HCT116 (cell line): ENCODE data around the gene SERPINB12. TPM values are rescaled to one million over a fixed set of nuclear protein-coding genes. Genes with fewer than 3 reads are reported as not detected.

ENCODE experiments used
- ATAC-seq: fragments of 200-7000 bp; cut with Tn5 transposase; 2 replicates; pipeline ENCODE4 v1.9.1; 2020; ENCODE audit warnings: mild to moderate bottlenecking, moderate library complexity
- BruUV-seq: library from RNA; stranded (reverse); fragments of 400-500 nt; replicated peaks from 2 replicates; lab custom pipeline; 2021; lab: Mats Ljungman, UMichigan
- CTCF ChIA-PET: fragments of 300-600 bp; sonication (Branson Sonifier 250); formaldehyde crosslinking; loops from one replicate; lab custom pipeline; 2021; ENCODE audit warnings: antibody characterized with exemption; lab: Charles Lee
- POLR2A ChIA-PET: fragments of 300-600, 350-600 bp; sonication (Branson Sonifier 250); formaldehyde crosslinking; loops from one replicate; lab custom pipeline; 2021; ENCODE audit warnings: antibody characterized with exemption; lab: Charles Lee
- RAD21 ChIA-PET, 2 experiments: fragments of 300-600 bp; sonication (Branson Sonifier 250); formaldehyde crosslinking; loops; one replicate each; lab custom pipeline; 2023; ENCODE audit warnings: low total read pairs in 2 of 2; ENCODE audit not compliant: uncharacterized antibody in 2 of 2, unreplicated experiment in 2 of 2, low non-redundant PET in 1 of 2; lab: Charles Lee
- DNase-seq: peaks from one replicate; pipeline ENCODE4 v3.0.0-alpha.2; 2010; ENCODE audit warnings: low read depth, low spot score
- H2AFZ ChIP-seq: fragments of 200-600 bp; shearing (Covaris generic), sonication (generic); 2 replicates; pipeline ENCODE4 v1.6.1; 2017; ENCODE audit warnings: low read depth, mixed run types, mixed read lengths, antibody characterized with exemption, low read length; ENCODE audit not compliant: poor library complexity, severe bottlenecking
- H3K27ac ChIP-seq: 2 replicates; pipeline ENCODE4 v1.5.1; 2012; ENCODE audit warnings: low read depth, low read length
- H3K27me3 ChIP-seq: fragments of 200-600 bp; sonication (generic); 2 replicates; pipeline ENCODE4 v1.6.1; 2016; ENCODE audit warnings: mixed run types, low read length, mixed read lengths; ENCODE audit not compliant: insufficient read depth
- H3K36me3 ChIP-seq, 2 experiments: fragments of 200-500 bp in 1 of 2; fragments of 200-600 bp in 1 of 2; sonication (Bioruptor generic) in 1 of 2; sonication (generic) in 1 of 2; 2 replicates each; pipeline versions ENCODE4 v1.5.1 to v1.6.1; 2014 to 2016; ENCODE audit warnings: low read length in 2 of 2, inconsistent platforms in 1 of 2, mixed read lengths in 1 of 2, mixed run types in 1 of 2; ENCODE audit not compliant: insufficient read depth in 2 of 2, control insufficient read depth in 1 of 2
- H3K4me1 ChIP-seq, 2 experiments: fragments of 200-600 bp in 1 of 2; sonication (generic) in 1 of 2; 2 replicates each; pipeline versions ENCODE4 v1.5.1 to v1.6.1; 2012 to 2017; ENCODE audit warnings: low read length in 2 of 2, inconsistent platforms in 1 of 2, mild to moderate bottlenecking in 1 of 2, mixed read lengths in 1 of 2, mixed run types in 1 of 2, moderate library complexity in 1 of 2; ENCODE audit not compliant: insufficient read depth in 2 of 2, control insufficient read depth in 1 of 2
- H3K4me2 ChIP-seq: fragments of 200-600 bp; sonication (generic); 2 replicates; pipeline ENCODE4 v1.6.1; 2017; ENCODE audit warnings: mixed run types, low read length, mixed read lengths
- H3K4me3 ChIP-seq, 2 experiments: fragments of 200-600 bp in 1 of 2; sonication (generic) in 1 of 2; replicated peaks in 1 of 2; 2 replicates each; pipeline ENCODE4 v1.5.1; 2011 to 2016; ENCODE audit warnings: low read length in 2 of 2, control low read depth in 1 of 2, low read depth in 1 of 2, mild to moderate bottlenecking in 1 of 2, mixed read lengths in 1 of 2, mixed run types in 1 of 2
- H3K79me2 ChIP-seq: fragments of 200-600 bp; sonication (generic); 2 replicates; pipeline ENCODE4 v1.6.1; 2017; ENCODE audit warnings: mild to moderate bottlenecking, mixed run types, low read length, moderate library complexity, mixed read lengths; ENCODE audit not compliant: insufficient read depth
- H3K9ac ChIP-seq: fragments of 200-600 bp; sonication (generic); 2 replicates; pipeline ENCODE4 v1.6.1; 2016; ENCODE audit warnings: low read length, mixed read lengths
- H3K9me2 ChIP-seq: fragments of 200-600 bp; sonication (generic), shearing (Covaris generic); 2 replicates; pipeline ENCODE4 v1.6.1; 2017; ENCODE audit warnings: mixed run types, mild to moderate bottlenecking, moderate library complexity; ENCODE audit not compliant: insufficient read depth
- H3K9me3 ChIP-seq, 2 experiments: fragments of 200-500 bp in 1 of 2; fragments of 200-600 bp in 1 of 2; sonication (Bioruptor generic) in 1 of 2; sonication (generic) in 1 of 2; 2 replicates each; pipeline ENCODE4 v1.6.1; 2014 to 2017; ENCODE audit warnings: low read length in 2 of 2, mixed read lengths in 2 of 2, inconsistent platforms in 1 of 2, low read depth in 1 of 2, mild to moderate bottlenecking in 1 of 2, mixed run types in 1 of 2, moderate library complexity in 1 of 2; ENCODE audit not compliant: control insufficient read depth in 1 of 2, insufficient read depth in 1 of 2
- H4K20me1 ChIP-seq: fragments of 200-600 bp; sonication (generic), shearing (Covaris generic); 2 replicates; pipeline ENCODE4 v1.6.1; 2017; ENCODE audit warnings: mixed run types, mild to moderate bottlenecking, moderate library complexity; ENCODE audit not compliant: insufficient read depth
- CTCF ChIP-seq, 3 experiments: fragments of 200-600 bp in 1 of 3; sonication (generic) in 1 of 3; IDR thresholded peaks in 2 of 3; conservative IDR thresholded peaks in 1 of 3; 2 replicates each; pipeline ENCODE4 v1.5.1; 2012 to 2017; ENCODE audit warnings: low read depth in 2 of 3, low read length in 2 of 3, antibody characterized with exemption in 1 of 3, borderline replicate concordance in 1 of 3, control low read depth in 1 of 3, mild to moderate bottlenecking in 1 of 3, mixed read lengths in 1 of 3, mixed run types in 1 of 3, moderate library complexity in 1 of 3; ENCODE audit not compliant: insufficient read depth in 1 of 3
- EZH2 ChIP-seq: fragments of 200-600 bp; sonication (generic); IDR thresholded peaks from 2 replicates; pipeline ENCODE4 v1.6.1; 2017; ENCODE audit warnings: antibody characterized with exemption, mixed run types
- EZH2phosphoT487 ChIP-seq: fragments of 200-600 bp; IDR thresholded peaks from 2 replicates; pipeline ENCODE4 v1.6.1; 2018; ENCODE audit warnings: antibody characterized with exemption, borderline replicate concordance
- SIN3A ChIP-seq: IDR thresholded peaks from 2 replicates; pipeline ENCODE4 v1.6.1; 2012; ENCODE audit warnings: low read depth
- TCF7L2 ChIP-seq: IDR thresholded peaks from 2 replicates; pipeline ENCODE4 v1.7.0; 2011; ENCODE audit warnings: borderline replicate concordance, inconsistent platforms; ENCODE audit not compliant: insufficient read depth, insufficient read length; ENCODE audit errors: extremely low read depth
- YY1 ChIP-seq: IDR thresholded peaks from 2 replicates; pipeline ENCODE4 v1.6.1; 2011; ENCODE audit warnings: low read length, low read depth, moderate library complexity, mild to moderate bottlenecking; ENCODE audit not compliant: insufficient replicate concordance; ENCODE audit errors: extremely low read depth
- ZNF274 ChIP-seq: fragments of 200-500 bp; sonication (Bioruptor generic); IDR thresholded peaks from 2 replicates; pipeline ENCODE4 v1.6.1; 2014; ENCODE audit warnings: mild to moderate bottlenecking, low read depth, low read length, inconsistent platforms
- intact Hi-C: fragments of 100-400 bp; cut with micrococcal nuclease; formaldehyde crosslinking; loops from 2 replicates; pipeline ENCODE4 v1.10.0; 2022
- total RNA-seq: library from RNA; stranded (reverse); gene quantifications from one replicate; pipeline ENCODE4 v1.2.1, GENCODE V29; 2021; ENCODE audit not compliant: unreplicated experiment

The SERPINB12 gene
- total RNA-seq, 1 experiment from 2014 or later = not detected

GRCh38 chr18:63552581-63552980 lies 10.4 kb downstream of the SERPINB12 start:
- Histone ChIP-seq H3K36me3 (no peaks in the 10 kb centered on the region), H3K9ac (no peak overlapping the region), H3K9me2 (no peaks in the 10 kb centered on the region), H3K27me3 (no peaks in the 10 kb centered on the region)
- intact Hi-C loops = no loop called here
- no peak for TF ChIP-seq SIN3A
- TF ChIP-seq YY1 = no peak
- no peak for TF ChIP-seq CTCF (IDR thresholded peaks at IDR 0.05 in 2 of 3, conservative IDR thresholded peaks at IDR 0.05 in 1 of 3; ENCODE audit: borderline replicate concordance in 1 of 3, insufficient read depth in 1 of 3, low read depth in 2 of 3, low read length in 2 of 3)
- no peak for TF ChIP-seq TCF7L2
- TF ChIP-seq ZNF274 = no peak
- no peak for TF ChIP-seq EZH2phosphoT487
- no peak for TF ChIP-seq EZH2
- TF ChIP-seq, all 23 proteins: peak for 0
- ChIA-PET POLR2A (no interaction called here), CTCF (interaction anchor here (1.0 to 1.4 kb wide), 2 partner anchors 34 to 291 kb away, joined by 3 to 4 read pairs; no protein-coding TSS in a partner anchor), RAD21 (no interaction called here)
- Histone ChIP-seq H3K4me3 (no peak overlapping the region), H2AFZ (no peak overlapping the region), H4K20me1 (no peaks in the 10 kb centered on the region), H3K79me2 (no peaks in the 10 kb centered on the region), H3K9me3 (no peaks in the 10 kb centered on the region), H3K27ac (no peak overlapping the region), H3K4me2 (no peak overlapping the region), H3K4me1 (peaks cover 0 to 9% of the 10 kb centered on the region in 2 experiments; a peak in 1 of 4 replicates)
- no peak for DNase-seq
- ATAC-seq = no peak
- BruUV-seq = no TSS peak
